K562 (cell line): ENCODE data around the gene APOM. TPM values are rescaled to one million over a fixed set of nuclear protein-coding genes. Genes with fewer than 3 reads are reported as not detected.
A peak's percentile ranks its signal among the peaks of the same experiment; 100 is the strongest.

Experiments used
- DLX4 ChIP-seq: fragments of 250-450 bp; sonication (Bioruptor Pico); IDR thresholded peaks from 2 replicates; pipeline ENCODE4 v1.6.1; 2021; ENCODE audit warnings: mild to moderate bottlenecking
- GABPA ChIP-seq: fragments of 200-800 bp; sonication (Bioruptor generic); conservative IDR thresholded peaks from 2 replicates; pipeline ENCODE4 v1.6.1; 2016; ENCODE audit warnings: low read depth, missing genetic modification characterization, missing compliant biosample characterization
- MITF ChIP-seq: IDR thresholded peaks from 2 replicates; pipeline ENCODE4 v1.6.1; 2014; ENCODE audit warnings: antibody characterized with exemption
- PRDM10 ChIP-seq: fragments of 450-650 bp; IDR thresholded peaks from 2 replicates; pipeline ENCODE4 v1.6.1; 2018; ENCODE audit not compliant: partially characterized antibody
- RBM25 ChIP-seq: fragments of 200-400 bp; formaldehyde crosslinking; IDR thresholded peaks from 2 replicates; pipeline ENCODE4 v1.6.1; 2018; ENCODE audit warnings: low read length, low read depth, moderate library complexity; ENCODE audit not compliant: severe bottlenecking
- RUNX1 ChIP-seq: sonication (generic); IDR thresholded peaks from 2 replicates; pipeline ENCODE4 v1.6.1; 2016; ENCODE audit warnings: antibody characterized with exemption, low read depth
- SMAD1 ChIP-seq: fragments of 150-350 bp; IDR thresholded peaks from 2 replicates; pipeline ENCODE4 v1.6.1; 2014; ENCODE audit warnings: low read length, low read depth; ENCODE audit not compliant: partially characterized antibody
- STAT5B ChIP-seq: fragments of 250-450 bp; sonication (Bioruptor Pico); IDR thresholded peaks from 2 replicates; pipeline ENCODE4 v1.8.0; 2021; ENCODE audit warnings: mild to moderate bottlenecking, inconsistent platforms
- TRIM25 ChIP-seq: fragments of 450-650 bp; IDR thresholded peaks from 2 replicates; pipeline ENCODE4 v1.7.0; 2016; ENCODE audit warnings: borderline replicate concordance
- ZBTB33 ChIP-seq: sonication (generic); formaldehyde crosslinking; IDR thresholded peaks from 2 replicates; pipeline ENCODE4 v1.8.1; 2023; ENCODE audit warnings: mild to moderate bottlenecking, missing genetic modification reagents
- ZNF232 ChIP-seq: sonication (generic); formaldehyde crosslinking; IDR thresholded peaks from 2 replicates; pipeline ENCODE4 v1.8.0; 2022; ENCODE audit warnings: mild to moderate bottlenecking, missing genetic modification reagents
- ZNF561 ChIP-seq: fragments of 450-650 bp; formaldehyde crosslinking; conservative IDR thresholded peaks from 2 replicates; pipeline ENCODE4 v1.4.0; 2020; ENCODE audit warnings: mild to moderate bottlenecking, moderate library complexity
- ZNF592 ChIP-seq: fragments of 450-650 bp; IDR thresholded peaks from 2 replicates; pipeline ENCODE4 v1.6.1; 2017; ENCODE audit warnings: antibody characterized with exemption, mild to moderate bottlenecking
- polyA plus RNA-seq, 8 experiments: library from polyadenylated mRNA; depleted of rRNA in 4 of 8; stranded (reverse) in 5 of 8; unstranded in 3 of 8; fragments of >200 nt; fragmentation: Nextera tagmentation in 2 of 8; fragmentation: Illumina TruSeq in 1 of 8; extraction: Ambion mirVana in 2 of 8; extraction: Trizol in 1 of 8; gene quantifications; 2 replicates each; pipeline versions ENCODE4 v1.2.1 to v1.2.3, GENCODE V29; 2011 to 2014; ENCODE audit warnings: inconsistent platforms in 1 of 8, missing spikeins in 1 of 8
- total RNA-seq, 7 experiments: library from RNA; depleted of rRNA in 6 of 7; stranded (reverse); fragments of >200 nt in 6 of 7; fragmentation: Illumina TruSeq in 2 of 7; extraction: Trizol in 2 of 7; gene quantifications; 2 replicates each; pipeline versions ENCODE4 v1.2.1 to v1.2.3, GENCODE V29; 2011 to 2021; ENCODE audit warnings: low replicate concordance in 1 of 7

Gene APOM
- total and polyA plus RNA-seq, 9 of the 15 experiments (the other 6 are each of a cell fraction or from before 2014, with no cell fraction given): 5.7 to 24.3 (median 10.4) TPM

- no peak for TF ChIP-seq TRIM25
- peak; percentile 82 for TF ChIP-seq MITF
- no peak for TF ChIP-seq ZBTB33 (CRISPR knock-in tag)
- no peak for TF ChIP-seq STAT5B (CRISPR knock-in tag)
- no peak for TF ChIP-seq RBM25
- no peak for TF ChIP-seq ZNF232 (CRISPR knock-in tag)
- TF ChIP-seq RUNX1: no peak
- no peak for TF ChIP-seq ZNF561 (CRISPR knock-in tag)
- no peak for TF ChIP-seq ZNF592
- TF ChIP-seq DLX4 (CRISPR knock-in tag): no peak
- TF ChIP-seq PRDM10: no peak
- TF ChIP-seq SMAD1: no peak
- TF ChIP-seq GABPA (tag): no peak
These were observed 4.0 kb upstream of the APOM start (continued) for GRCh38 chr6:31651602-31652191.
